Central memory CD8-positive, alpha-beta T cell (primary cell): Measurements from ENCODE around the gene ENTREP3.
"Not testable (repeated sequence)": the region's sequence is repeated elsewhere in the genome, so short reads cannot be mapped to it uniquely, and the experiment has no call there.

Source experiments
- ATAC-seq: fragments of 150-1000 bp; cut with Tn5 transposase; replicated peaks from 2 replicates; pipeline ENCODE4 v1.10.0; 2022; ENCODE audit warnings: mild to moderate bottlenecking, moderate FRiP score, moderate number of reproducible peaks; ENCODE audit not compliant: poor library complexity, severe bottlenecking; ENCODE audit errors: extremely low read depth
- DNase-seq, 2 donors: peaks; one replicate each; pipeline ENCODE4 v3.0.0; 2021; ENCODE audit warnings: low spot score in 2 of 2
- H3K27ac Mint-ChIP-seq: one replicate; pipeline ENCODE4 v1.8.0; 2022; ENCODE audit warnings: low read depth, mild to moderate bottlenecking, moderate library complexity, mixed read lengths
- H3K27me3 Mint-ChIP-seq: one replicate; pipeline ENCODE4 v1.8.0; 2022; ENCODE audit warnings: mixed read lengths
- H3K36me3 Mint-ChIP-seq: one replicate; pipeline ENCODE4 v1.8.0; 2022; ENCODE audit warnings: mild to moderate bottlenecking, moderate library complexity, mixed read lengths; ENCODE audit not compliant: insufficient read depth
- H3K4me1 Mint-ChIP-seq: one replicate; pipeline ENCODE4 v1.8.0; 2022; ENCODE audit warnings: mixed read lengths
- H3K4me3 Mint-ChIP-seq: one replicate; pipeline ENCODE4 v1.8.0; 2022; ENCODE audit warnings: mild to moderate bottlenecking, moderate library complexity, mixed read lengths
- H3K9me3 Mint-ChIP-seq: one replicate; pipeline ENCODE4 v1.8.0; 2022; ENCODE audit warnings: mixed read lengths

The ENTREP3 gene

GRCh38 chr1:155225404-155225759, 29.9 kb downstream of the ENTREP3 start:
- H3K36me3 Mint-ChIP-seq, H3K27me3 Mint-ChIP-seq, ATAC-seq, H3K4me3 Mint-ChIP-seq, H3K27ac Mint-ChIP-seq, H3K9me3 Mint-ChIP-seq, DNase-seq: not testable (repeated sequence)
- peaks cover 20% of the 10 kb centered on the region for H3K4me1 Mint-ChIP-seq

- no peak overlapping the region for H3K27ac Mint-ChIP-seq
- DNase-seq (no peak), ATAC-seq (no peak)
- no peak overlapping the region for H3K4me3 Mint-ChIP-seq
- H3K27me3 Mint-ChIP-seq = no peaks in the 10 kb centered on the region
- peaks cover 36% of the 10 kb centered on the region for H3K4me1 Mint-ChIP-seq
- no peaks in the 10 kb centered on the region for H3K9me3 Mint-ChIP-seq
- H3K36me3 Mint-ChIP-seq = peaks cover 4% of the 10 kb centered on the region
These were observed 32.2 kb downstream of the ENTREP3 start for GRCh38 chr1:155223047-155223446.

GRCh38 chr1:155220211-155220965, 34.9 kb downstream of the ENTREP3 start:
- not testable (repeated sequence) for H3K4me3 Mint-ChIP-seq, H3K27ac Mint-ChIP-seq, H3K9me3 Mint-ChIP-seq, H3K36me3 Mint-ChIP-seq, H3K27me3 Mint-ChIP-seq, DNase-seq, ATAC-seq
- peaks cover 16% of the 10 kb centered on the region for H3K4me1 Mint-ChIP-seq

- peak overlapping the region; percentile 16 for H3K27ac Mint-ChIP-seq
- H3K4me3 Mint-ChIP-seq = no peak overlapping the region
- no peaks in the 10 kb centered on the region for H3K27me3 Mint-ChIP-seq
- no peak for DNase-seq
- peak; percentile 22 for ATAC-seq
- no peaks in the 10 kb centered on the region for H3K9me3 Mint-ChIP-seq
- H3K36me3 Mint-ChIP-seq = no peaks in the 10 kb centered on the region
- H3K4me1 Mint-ChIP-seq = peaks cover 16% of the 10 kb centered on the region
These were observed 35.7 kb downstream of the ENTREP3 start for GRCh38 chr1:155219592-155220031.

- no peak overlapping the region for H3K4me3 Mint-ChIP-seq
- ATAC-seq = no peak
- no peaks in the 10 kb centered on the region for H3K9me3 Mint-ChIP-seq
- DNase-seq = no peak
- no peaks in the 10 kb centered on the region for H3K27me3 Mint-ChIP-seq
- no peaks in the 10 kb centered on the region for H3K36me3 Mint-ChIP-seq
- peaks cover 16% of the 10 kb centered on the region for H3K4me1 Mint-ChIP-seq
- H3K27ac Mint-ChIP-seq = peak overlapping the region; percentile 16
These were observed 36.3 kb downstream of the ENTREP3 start for GRCh38 chr1:155218854-155219591.

- peaks cover 12% of the 10 kb centered on the region for H3K4me1 Mint-ChIP-seq
- not testable (repeated sequence) for H3K27ac Mint-ChIP-seq, H3K36me3 Mint-ChIP-seq, H3K4me3 Mint-ChIP-seq, H3K9me3 Mint-ChIP-seq, H3K27me3 Mint-ChIP-seq, DNase-seq
- ATAC-seq = peak; percentile 34
These were observed 40.6 kb downstream of the ENTREP3 start for GRCh38 chr1:155214702-155215101.

- not testable (repeated sequence) for H3K27me3 Mint-ChIP-seq, H3K9me3 Mint-ChIP-seq, ATAC-seq, H3K27ac Mint-ChIP-seq, H3K4me3 Mint-ChIP-seq, DNase-seq
- Mint-ChIP-seq H3K4me1 (peaks cover 15% of the 10 kb centered on the region), H3K36me3 (peaks cover 18% of the 10 kb centered on the region)
These were observed 43.2 kb downstream of the ENTREP3 start for GRCh38 chr1:155212051-155212440.

GRCh38 chr1:155211381-155212050, 43.8 kb downstream of the ENTREP3 start:
- not testable (repeated sequence) for DNase-seq, ATAC-seq, H3K27ac Mint-ChIP-seq, H3K27me3 Mint-ChIP-seq, H3K4me3 Mint-ChIP-seq, H3K9me3 Mint-ChIP-seq
- Mint-ChIP-seq H3K4me1 (peaks cover 20% of the 10 kb centered on the region), H3K36me3 (peaks cover 19% of the 10 kb centered on the region)

GRCh38 chr1:155210314-155211104, 44.8 kb downstream of the ENTREP3 start:
- Mint-ChIP-seq H3K4me3 (peak overlapping the region; percentile 88), H3K36me3 (peaks cover 19% of the 10 kb centered on the region), H3K4me1 (peaks cover 20% of the 10 kb centered on the region), H3K27me3 (no peaks in the 10 kb centered on the region), H3K27ac (no peak overlapping the region), H3K9me3 (no peaks in the 10 kb centered on the region)
- no peak for ATAC-seq
- no peak for DNase-seq

- Mint-ChIP-seq H3K27ac (peak overlapping the region; percentile 97), H3K4me1 (peaks cover 20% of the 10 kb centered on the region), H3K27me3 (no peaks in the 10 kb centered on the region), H3K4me3 (peak overlapping the region; percentile 88), H3K9me3 (no peaks in the 10 kb centered on the region), H3K36me3 (peaks cover 19% of the 10 kb centered on the region)
- no peak for ATAC-seq
- DNase-seq = no peak
These were observed 46.0 kb downstream of the ENTREP3 start for GRCh38 chr1:155209312-155209721.

- H3K27ac Mint-ChIP-seq = peak within 1 kb of the TSS; percentile 97
- peak; percentile 86 for ATAC-seq
- H3K9me3 Mint-ChIP-seq = no peaks in the 10 kb centered on the region
- peaks cover 20% of the 10 kb centered on the region for H3K4me1 Mint-ChIP-seq
- peak within 1 kb of the TSS; percentile 88 for H3K4me3 Mint-ChIP-seq
- DNase-seq = peak; percentile 74 to 91
- H3K27me3 Mint-ChIP-seq = no peaks in the 10 kb centered on the region
- peaks cover 21% of the 10 kb centered on the region for H3K36me3 Mint-ChIP-seq
These were observed 46.6 kb downstream of the ENTREP3 start, which contains the start of gene MTX1 for GRCh38 chr1:155208541-155209311. Gene MTX1, plus strand, starts transcription at chr1:155208695. Its CDS starts 110 bp downstream, at chr1:155208805.
